ENCODE results near the gene ARHGAP6. TPM values are rescaled to one million over a fixed set of nuclear protein-coding genes. Genes with fewer than 3 reads are reported as not detected.
A peak's percentile ranks its signal among the peaks of the same experiment; 100 is the strongest.

The ARHGAP6 gene
- total and polyA plus RNA-seq, 9 of the 15 experiments (the other 6 are each of a cell fraction or from before 2014, with no cell fraction given): 12.5 to 63.6 (median 41.8) TPM

GRCh38 chrX:11180571-11180970, 485.1 kb downstream of the ARHGAP6 start:
- Histone ChIP-seq H3K4me1 (replicated peaks in 1 of 2; ENCODE audit: control insufficient read depth in 2 of 2, insufficient read depth in 2 of 2, low read length in 2 of 2) (no peaks in the 10 kb centered on the region), H3K27me3 (ENCODE audit: control insufficient read depth in 2 of 2, insufficient read depth in 2 of 2, low read length in 2 of 2) (no peaks in the 10 kb centered on the region), H3K79me2 (ENCODE audit: control insufficient read depth, insufficient read depth, low read length) (no peaks in the 10 kb centered on the region), H3K9ac (ENCODE audit: insufficient read depth in 1 of 2, low read depth in 2 of 2, low read length in 2 of 2) (no peak overlapping the region), H3K9me1 (ENCODE audit: control insufficient read depth, insufficient read depth, low read length) (no peaks in the 10 kb centered on the region), H3K36me3 (ENCODE audit: control insufficient read depth, insufficient read depth, low read length) (peaks cover 89% of the 10 kb centered on the region), H3K27ac (ENCODE audit: extremely low read depth, low read depth, low read length) (no peak overlapping the region), H3K9me3 (replicated peaks; ENCODE audit: control insufficient read depth, insufficient read depth, low read depth, low read length) (no peaks in the 10 kb centered on the region), H3K4me3 (no peak overlapping the region), H2AFZ (ENCODE audit: low read depth, low read length) (no peak overlapping the region), H4K20me1 (replicated peaks; ENCODE audit: control insufficient read depth, insufficient read depth, low read length) (no peaks in the 10 kb centered on the region), H3K4me2 (ENCODE audit: insufficient read depth, low read length) (no peak overlapping the region)
- ChIA-PET CTCF (ENCODE audit: low intra/inter-chr PET ratio) (no interaction called here), POLR2A (interaction anchor here (0.6 kb wide), 1 partner anchor 621 kb away, joined by 3 read pairs; no protein-coding TSS in a partner anchor)
- BruUV-seq (replicated peaks): no TSS peak
- ATAC-seq (no peak), FAIRE-seq (peak; percentile 46), DNase-seq (ENCODE audit: extremely low read depth in 1 of 4, low spot score in 3 of 4) (no peak)
- intact Hi-C loops (cut with micrococcal nuclease): no loop called here
- WGBS (ENCODE audit: insufficient coverage, low coverage, missing lambda C conversion rate): 88% methylated on average over 5 of the region's 5 CpGs
- TF ChIP-seq BRD9 (IDR thresholded peaks at IDR 0.05; ENCODE audit: low read depth, partially characterized antibody) (no peak), KDM2B (CRISPR knock-in tag; IDR thresholded peaks at IDR 0.05) (no peak), ZNF239 (CRISPR knock-in tag; IDR thresholded peaks at IDR 0.05) (no peak), GTF2B (IDR thresholded peaks at IDR 0.05; ENCODE audit: extremely low read depth, insufficient read length) (no peak), SREBF2 (CRISPR knock-in tag; IDR thresholded peaks at IDR 0.05) (no peak), ARID2 (IDR thresholded peaks at IDR 0.05) (no peak), HNRNPUL1 (IDR thresholded peaks at IDR 0.05; ENCODE audit: low read length) (no peak), NFYB (IDR thresholded peaks at IDR 0.05; ENCODE audit: extremely low read depth, insufficient read length) (no peak), NR1H2 (CRISPR knock-in tag; IDR thresholded peaks at IDR 0.05) (no peak), NCOA2 (IDR thresholded peaks at IDR 0.05; ENCODE audit: partially characterized antibody in 2 of 2) (no peak), MYBL2 (IDR thresholded peaks at IDR 0.05; ENCODE audit: low read depth) (no peak), MYBL2 (CRISPR knock-in tag; IDR thresholded peaks at IDR 0.05; ENCODE audit: borderline replicate concordance) (no peak), HIVEP1 (CRISPR knock-in tag; IDR thresholded peaks at IDR 0.05) (no peak), KAT7 (CRISPR knock-in tag; IDR thresholded peaks at IDR 0.05; ENCODE audit: borderline replicate concordance) (no peak), NFIC (IDR thresholded peaks at IDR 0.05) (no peak)
- TF ChIP-seq, protein P1, sequence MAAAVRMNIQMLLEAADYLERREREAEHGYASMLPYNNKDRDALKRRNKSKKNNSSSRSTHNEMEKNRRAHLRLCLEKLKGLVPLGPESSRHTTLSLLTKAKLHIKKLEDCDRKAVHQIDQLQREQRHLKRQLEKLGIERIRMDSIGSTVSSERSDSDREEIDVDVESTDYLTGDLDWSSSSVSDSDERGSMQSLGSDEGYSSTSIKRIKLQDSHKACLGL (CRISPR knock-in tag; IDR thresholded peaks at IDR 0.05; ENCODE audit: borderline replicate concordance, poor library complexity, severe bottlenecking): no peak
- TF ChIP-seq, protein P2, sequence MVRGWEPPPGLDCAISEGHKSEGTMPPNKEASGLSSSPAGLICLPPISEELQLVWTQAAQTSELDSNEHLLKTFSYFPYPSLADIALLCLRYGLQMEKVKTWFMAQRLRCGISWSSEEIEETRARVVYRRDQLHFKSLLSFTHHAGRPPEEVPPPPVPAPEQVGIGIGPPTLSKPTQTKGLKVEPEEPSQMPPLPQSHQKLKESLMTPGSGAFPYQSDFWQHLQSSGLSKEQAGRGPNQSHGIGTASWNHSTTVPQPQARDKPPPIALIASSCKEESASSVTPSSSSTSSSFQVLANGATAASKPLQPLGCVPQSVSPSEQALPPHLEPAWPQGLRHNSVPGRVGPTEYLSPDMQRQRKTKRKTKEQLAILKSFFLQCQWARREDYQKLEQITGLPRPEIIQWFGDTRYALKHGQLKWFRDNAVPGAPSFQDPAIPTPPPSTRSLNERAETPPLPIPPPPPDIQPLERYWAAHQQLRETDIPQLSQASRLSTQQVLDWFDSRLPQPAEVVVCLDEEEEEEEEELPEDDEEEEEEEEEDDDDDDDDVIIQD (CRISPR knock-in tag; IDR thresholded peaks at IDR 0.05): no peak
- TF ChIP-seq, protein P3, sequence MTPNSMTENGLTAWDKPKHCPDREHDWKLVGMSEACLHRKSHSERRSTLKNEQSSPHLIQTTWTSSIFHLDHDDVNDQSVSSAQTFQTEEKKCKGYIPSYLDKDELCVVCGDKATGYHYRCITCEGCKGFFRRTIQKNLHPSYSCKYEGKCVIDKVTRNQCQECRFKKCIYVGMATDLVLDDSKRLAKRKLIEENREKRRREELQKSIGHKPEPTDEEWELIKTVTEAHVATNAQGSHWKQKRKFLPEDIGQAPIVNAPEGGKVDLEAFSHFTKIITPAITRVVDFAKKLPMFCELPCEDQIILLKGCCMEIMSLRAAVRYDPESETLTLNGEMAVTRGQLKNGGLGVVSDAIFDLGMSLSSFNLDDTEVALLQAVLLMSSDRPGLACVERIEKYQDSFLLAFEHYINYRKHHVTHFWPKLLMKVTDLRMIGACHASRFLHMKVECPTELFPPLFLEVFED (CRISPR knock-in tag; conservative IDR thresholded peaks at IDR 0.05): no peak
- in situ Hi-C loops (cut with MboI): no loop called here
